Measurements from ENCODE around the gene RREB1. TPM values are rescaled to one million over a fixed set of nuclear protein-coding genes. Genes with fewer than 3 reads are reported as not detected.

Gene RREB1
- total RNA-seq, 1 experiment from 2014 or later: 61.6 TPM

DNA sequence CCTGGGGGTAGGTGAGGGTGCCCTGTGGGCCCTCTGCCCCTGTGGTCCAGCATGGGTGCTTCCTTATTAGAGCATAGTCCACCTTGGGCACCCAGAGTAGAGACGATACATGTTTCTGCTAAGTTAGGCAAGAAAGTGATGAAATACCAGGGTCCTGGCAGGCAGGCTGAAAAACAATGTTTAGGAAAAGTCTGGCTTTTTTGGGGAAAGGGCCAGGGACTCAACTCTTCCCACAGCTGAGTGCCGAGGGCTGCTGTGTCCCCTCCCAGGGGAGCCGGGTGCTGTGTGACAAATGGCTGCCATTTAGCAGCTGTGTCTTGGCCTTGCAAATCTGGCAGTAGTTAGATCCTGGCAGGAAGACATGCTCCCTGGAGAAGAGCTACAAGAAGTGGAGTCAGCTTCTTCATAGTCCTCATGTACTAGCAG lies 61.5 kb downstream of the RREB1 start:
- no peaks in the 10 kb centered on the region for H3K27me3 ChIP-seq (replicated peaks; ENCODE audit: insufficient read depth, low read depth, low read length, poor library complexity)
- BruUV-seq (replicated peaks): no TSS peak
- TF ChIP-seq, protein P1, sequence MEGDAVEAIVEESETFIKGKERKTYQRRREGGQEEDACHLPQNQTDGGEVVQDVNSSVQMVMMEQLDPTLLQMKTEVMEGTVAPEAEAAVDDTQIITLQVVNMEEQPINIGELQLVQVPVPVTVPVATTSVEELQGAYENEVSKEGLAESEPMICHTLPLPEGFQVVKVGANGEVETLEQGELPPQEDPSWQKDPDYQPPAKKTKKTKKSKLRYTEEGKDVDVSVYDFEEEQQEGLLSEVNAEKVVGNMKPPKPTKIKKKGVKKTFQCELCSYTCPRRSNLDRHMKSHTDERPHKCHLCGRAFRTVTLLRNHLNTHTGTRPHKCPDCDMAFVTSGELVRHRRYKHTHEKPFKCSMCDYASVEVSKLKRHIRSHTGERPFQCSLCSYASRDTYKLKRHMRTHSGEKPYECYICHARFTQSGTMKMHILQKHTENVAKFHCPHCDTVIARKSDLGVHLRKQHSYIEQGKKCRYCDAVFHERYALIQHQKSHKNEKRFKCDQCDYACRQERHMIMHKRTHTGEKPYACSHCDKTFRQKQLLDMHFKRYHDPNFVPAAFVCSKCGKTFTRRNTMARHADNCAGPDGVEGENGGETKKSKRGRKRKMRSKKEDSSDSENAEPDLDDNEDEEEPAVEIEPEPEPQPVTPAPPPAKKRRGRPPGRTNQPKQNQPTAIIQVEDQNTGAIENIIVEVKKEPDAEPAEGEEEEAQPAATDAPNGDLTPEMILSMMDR (conservative IDR thresholded peaks at IDR 0.05; ENCODE audit: low read depth, low read length): no peak
- TF ChIP-seq EZH2 (IDR thresholded peaks at IDR 0.05; ENCODE audit: borderline replicate concordance, low read depth, low read length, poor library complexity, severe bottlenecking): no peak
- H3K36me3 ChIP-seq (ENCODE audit: insufficient read depth, low read length, poor library complexity, severe bottlenecking): no peaks in the 10 kb centered on the region
- peak; percentile 79 for DNase-seq (ENCODE audit: low spot score)
- no peaks in the 10 kb centered on the region for H3K9me3 ChIP-seq (ENCODE audit: low read depth, low read length, poor library complexity, severe bottlenecking)
- intact Hi-C loops (cut with micrococcal nuclease; ENCODE audit: unreplicated experiment): no loop called here
- ChIA-PET POLR2A (ENCODE audit: low non-redundant PET) (no interaction called here), CTCF (no interaction called here)
- no peak overlapping the region for H3K4me3 ChIP-seq (ENCODE audit: low read depth, low read length, poor library complexity, severe bottlenecking)
- H3K4me1 ChIP-seq (ENCODE audit: insufficient read depth, low read length, poor library complexity, severe bottlenecking): peaks cover 68% of the 10 kb centered on the region
- H3K27ac ChIP-seq (ENCODE audit: low read depth, low read length, poor library complexity, severe bottlenecking): peak overlapping the region; percentile 79

DNA sequence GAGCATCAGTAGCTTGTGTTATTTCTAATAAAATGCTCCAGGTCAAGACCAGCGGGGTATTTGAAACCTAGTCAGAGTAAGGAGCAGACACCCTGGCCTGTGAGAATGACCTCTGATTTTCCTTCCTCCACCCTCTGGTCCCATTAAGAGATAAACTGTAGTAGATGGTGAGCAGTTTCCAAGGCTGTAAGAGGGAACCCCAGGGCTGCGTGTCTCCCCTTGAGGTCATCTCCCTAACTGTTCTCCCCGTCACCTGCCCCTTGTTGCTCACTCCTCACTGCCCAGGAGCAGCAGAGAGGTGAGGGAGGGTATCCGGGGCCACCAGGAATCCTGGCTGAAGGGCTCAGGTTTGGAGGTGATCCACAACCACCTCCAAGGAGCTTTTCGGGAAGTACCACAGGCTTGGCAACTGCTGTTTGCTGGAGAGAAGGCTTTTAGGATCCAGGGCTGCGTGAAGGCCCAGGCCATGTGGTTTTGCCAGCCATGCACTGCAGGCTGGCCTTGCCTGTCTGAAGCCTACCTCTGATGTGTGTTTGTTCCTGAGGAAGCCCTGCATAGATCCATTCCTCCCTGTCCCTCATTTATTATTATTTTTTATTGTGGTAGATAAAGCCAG lies 62.5 kb downstream of the RREB1 start:
- no peaks in the 10 kb centered on the region for H3K27me3 ChIP-seq (replicated peaks; ENCODE audit: insufficient read depth, low read depth, low read length, poor library complexity)
- intact Hi-C loops (cut with micrococcal nuclease; ENCODE audit: unreplicated experiment): no loop called here
- no peak for DNase-seq (ENCODE audit: low spot score)
- H3K27ac ChIP-seq (ENCODE audit: low read depth, low read length, poor library complexity, severe bottlenecking): peak overlapping the region; percentile 79
- TF ChIP-seq EZH2 (IDR thresholded peaks at IDR 0.05; ENCODE audit: borderline replicate concordance, low read depth, low read length, poor library complexity, severe bottlenecking): no peak
- TF ChIP-seq, protein P1 (conservative IDR thresholded peaks at IDR 0.05; ENCODE audit: low read depth, low read length): no peak
- no peak overlapping the region for H3K4me3 ChIP-seq (ENCODE audit: low read depth, low read length, poor library complexity, severe bottlenecking)
- no peaks in the 10 kb centered on the region for H3K36me3 ChIP-seq (ENCODE audit: insufficient read depth, low read length, poor library complexity, severe bottlenecking)
- no peaks in the 10 kb centered on the region for H3K9me3 ChIP-seq (ENCODE audit: low read depth, low read length, poor library complexity, severe bottlenecking)
- BruUV-seq (replicated peaks): no TSS peak
- POLR2A ChIA-PET (ENCODE audit: low non-redundant PET): no interaction called here
- CTCF ChIA-PET: no interaction called here
- peaks cover 59% of the 10 kb centered on the region for H3K4me1 ChIP-seq (ENCODE audit: insufficient read depth, low read length, poor library complexity, severe bottlenecking)

DNA sequence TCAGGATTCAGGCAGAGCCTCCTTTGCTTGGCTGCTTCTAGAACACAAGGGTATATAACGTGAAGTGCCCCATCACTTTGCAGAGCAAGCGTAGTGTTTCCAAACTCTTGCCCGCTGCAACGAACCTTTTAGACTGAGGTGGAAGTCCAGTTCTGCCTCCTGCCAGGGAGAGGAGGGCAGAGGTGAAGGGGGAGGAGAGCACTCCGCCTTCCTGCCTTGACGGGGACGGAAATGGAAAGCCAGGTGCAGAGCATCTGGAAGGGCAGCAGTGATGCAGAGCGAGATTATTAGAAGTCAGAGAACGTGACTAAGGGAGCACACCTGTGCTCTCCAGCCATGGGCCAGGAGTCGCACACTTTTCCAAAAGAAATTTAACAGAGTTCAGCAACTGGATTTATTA lies 63.4 kb downstream of the RREB1 start:
- ChIA-PET CTCF (no interaction called here), POLR2A (ENCODE audit: low non-redundant PET) (no interaction called here)
- H3K27me3 ChIP-seq (replicated peaks; ENCODE audit: insufficient read depth, low read depth, low read length, poor library complexity): no peaks in the 10 kb centered on the region
- H3K4me3 ChIP-seq (ENCODE audit: low read depth, low read length, poor library complexity, severe bottlenecking): no peak overlapping the region
- peak overlapping the region; percentile 79 for H3K27ac ChIP-seq (ENCODE audit: low read depth, low read length, poor library complexity, severe bottlenecking)
- no peak for TF ChIP-seq EZH2 (IDR thresholded peaks at IDR 0.05; ENCODE audit: borderline replicate concordance, low read depth, low read length, poor library complexity, severe bottlenecking)
- TF ChIP-seq, protein P1 (conservative IDR thresholded peaks at IDR 0.05; ENCODE audit: low read depth, low read length): no peak
- no TSS peak for BruUV-seq (replicated peaks)
- peaks cover 50% of the 10 kb centered on the region for H3K4me1 ChIP-seq (ENCODE audit: insufficient read depth, low read length, poor library complexity, severe bottlenecking)
- intact Hi-C loops (cut with micrococcal nuclease; ENCODE audit: unreplicated experiment): no loop called here
- H3K36me3 ChIP-seq (ENCODE audit: insufficient read depth, low read length, poor library complexity, severe bottlenecking): no peaks in the 10 kb centered on the region
- H3K9me3 ChIP-seq (ENCODE audit: low read depth, low read length, poor library complexity, severe bottlenecking): no peaks in the 10 kb centered on the region
- no peak for DNase-seq (ENCODE audit: low spot score)
